HL-60 (cell line): ENCODE measurements around the gene XCR1.

Experiments
- CTCF ChIP-seq: IDR thresholded peaks from one replicate; pipeline ENCODE4 v1.5.1; 2011; ENCODE audit warnings: low read length, control low read depth, inconsistent platforms; ENCODE audit not compliant: insufficient read depth
- GABPA ChIP-seq: IDR thresholded peaks from 2 replicates; pipeline ENCODE4 v1.6.1; 2012; ENCODE audit warnings: low read depth
- REST ChIP-seq: IDR thresholded peaks from 2 replicates; pipeline ENCODE4 v1.6.1; 2012; ENCODE audit warnings: low read depth; ENCODE audit not compliant: insufficient replicate concordance

DNA sequence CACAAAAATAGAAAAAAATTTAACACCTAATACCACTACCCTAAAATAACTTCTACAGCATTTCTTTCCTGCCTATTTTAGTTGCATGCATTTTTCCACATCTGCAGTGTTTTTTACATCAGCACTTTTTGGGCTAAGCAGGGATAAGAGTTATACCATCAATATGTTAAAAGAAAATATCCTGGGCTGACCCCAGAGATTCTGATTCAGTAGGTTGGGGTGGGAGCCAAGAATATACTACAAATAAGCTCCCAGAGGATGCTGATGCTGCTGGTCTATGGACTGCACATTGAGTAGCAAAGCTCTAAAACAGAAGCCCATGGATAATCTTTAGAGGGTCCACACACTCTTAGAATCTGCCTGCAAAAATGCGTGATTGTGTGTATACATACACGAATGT lies 46.5 kb downstream of the XCR1 start:
- TF ChIP-seq CTCF (no peak), GABPA (no peak), REST (no peak)
